RWPE2 (cell line): ENCODE measurements around the gene PSMA3.

Source experiments
- ATAC-seq: fragments of 200-7000 bp; cut with Tn5 transposase; 3 replicates; pipeline ENCODE4 v1.9.1; 2021; ENCODE audit warnings: low read depth
- DNase-seq: peaks from one replicate; pipeline ENCODE4 v3.0.0-alpha.2; 2020; ENCODE audit warnings: low spot score
- H3K27ac ChIP-seq: fragments of 450-650 bp; 2 replicates; pipeline ENCODE4 v1.5.1; 2017; ENCODE audit warnings: mild to moderate bottlenecking; ENCODE audit not compliant: poor library complexity, severe bottlenecking
- H3K27me3 ChIP-seq: fragments of 250-450 bp; sonication (Bioruptor Pico); 2 replicates; pipeline ENCODE4 v1.5.1; 2021; ENCODE audit warnings: mild to moderate bottlenecking, moderate library complexity; ENCODE audit not compliant: insufficient read depth, poor library complexity, severe bottlenecking
- H3K36me3 ChIP-seq: fragments of 250-450 bp; sonication (Bioruptor Pico); 2 replicates; pipeline ENCODE4 v1.5.1; 2020; ENCODE audit warnings: low read depth, mild to moderate bottlenecking, moderate library complexity
- H3K4me1 ChIP-seq: fragments of 250-450 bp; sonication (Bioruptor Pico); 2 replicates; pipeline ENCODE4 v1.5.1; 2021; ENCODE audit warnings: mild to moderate bottlenecking, moderate library complexity; ENCODE audit not compliant: insufficient read depth, poor library complexity, severe bottlenecking
- H3K4me3 ChIP-seq: fragments of 250-450 bp; sonication (Bioruptor Pico); 2 replicates; pipeline ENCODE4 v1.5.1; 2021; ENCODE audit warnings: mild to moderate bottlenecking, moderate library complexity; ENCODE audit not compliant: severe bottlenecking
- H3K9me3 ChIP-seq: fragments of 250-450 bp; sonication (Bioruptor Pico); 2 replicates; pipeline ENCODE4 v1.5.1; 2021; ENCODE audit warnings: mild to moderate bottlenecking, moderate library complexity; ENCODE audit not compliant: severe bottlenecking
- TF ChIP-seq, protein P1 (sequence below): fragments of 450-650 bp; IDR thresholded peaks from one replicate; pipeline ENCODE4 v1.5.1; 2017; ENCODE audit warnings: mild to moderate bottlenecking, moderate library complexity; ENCODE audit not compliant: poor library complexity, severe bottlenecking

The PSMA3 gene

GRCh38 chr14:58283730-58284129 lies 39.1 kb downstream of the PSMA3 start:
- TF ChIP-seq, protein P1, sequence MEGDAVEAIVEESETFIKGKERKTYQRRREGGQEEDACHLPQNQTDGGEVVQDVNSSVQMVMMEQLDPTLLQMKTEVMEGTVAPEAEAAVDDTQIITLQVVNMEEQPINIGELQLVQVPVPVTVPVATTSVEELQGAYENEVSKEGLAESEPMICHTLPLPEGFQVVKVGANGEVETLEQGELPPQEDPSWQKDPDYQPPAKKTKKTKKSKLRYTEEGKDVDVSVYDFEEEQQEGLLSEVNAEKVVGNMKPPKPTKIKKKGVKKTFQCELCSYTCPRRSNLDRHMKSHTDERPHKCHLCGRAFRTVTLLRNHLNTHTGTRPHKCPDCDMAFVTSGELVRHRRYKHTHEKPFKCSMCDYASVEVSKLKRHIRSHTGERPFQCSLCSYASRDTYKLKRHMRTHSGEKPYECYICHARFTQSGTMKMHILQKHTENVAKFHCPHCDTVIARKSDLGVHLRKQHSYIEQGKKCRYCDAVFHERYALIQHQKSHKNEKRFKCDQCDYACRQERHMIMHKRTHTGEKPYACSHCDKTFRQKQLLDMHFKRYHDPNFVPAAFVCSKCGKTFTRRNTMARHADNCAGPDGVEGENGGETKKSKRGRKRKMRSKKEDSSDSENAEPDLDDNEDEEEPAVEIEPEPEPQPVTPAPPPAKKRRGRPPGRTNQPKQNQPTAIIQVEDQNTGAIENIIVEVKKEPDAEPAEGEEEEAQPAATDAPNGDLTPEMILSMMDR = no peak
- no peak overlapping the region for H3K4me3 ChIP-seq
- no peak for ATAC-seq
- H3K36me3 ChIP-seq = peaks cover 87% of the 10 kb centered on the region
- H3K4me1 ChIP-seq = peaks cover 33% of the 10 kb centered on the region
- H3K9me3 ChIP-seq = no peaks in the 10 kb centered on the region
- no peaks in the 10 kb centered on the region for H3K27me3 ChIP-seq
- no peak overlapping the region for H3K27ac ChIP-seq
- DNase-seq = no peak

- DNase-seq = no peak
- no peak for ATAC-seq
- TF ChIP-seq, protein P1 = no peak
- H3K4me1 ChIP-seq = peaks cover 40% of the 10 kb centered on the region
- H3K27me3 ChIP-seq = no peaks in the 10 kb centered on the region
- H3K27ac ChIP-seq = no peak overlapping the region
- H3K4me3 ChIP-seq = no peak overlapping the region
- H3K9me3 ChIP-seq = no peaks in the 10 kb centered on the region
- peaks cover 87% of the 10 kb centered on the region for H3K36me3 ChIP-seq
Observed at GRCh38 chr14:58285132-58285531, 40.5 kb downstream of the PSMA3 start.

DNA sequence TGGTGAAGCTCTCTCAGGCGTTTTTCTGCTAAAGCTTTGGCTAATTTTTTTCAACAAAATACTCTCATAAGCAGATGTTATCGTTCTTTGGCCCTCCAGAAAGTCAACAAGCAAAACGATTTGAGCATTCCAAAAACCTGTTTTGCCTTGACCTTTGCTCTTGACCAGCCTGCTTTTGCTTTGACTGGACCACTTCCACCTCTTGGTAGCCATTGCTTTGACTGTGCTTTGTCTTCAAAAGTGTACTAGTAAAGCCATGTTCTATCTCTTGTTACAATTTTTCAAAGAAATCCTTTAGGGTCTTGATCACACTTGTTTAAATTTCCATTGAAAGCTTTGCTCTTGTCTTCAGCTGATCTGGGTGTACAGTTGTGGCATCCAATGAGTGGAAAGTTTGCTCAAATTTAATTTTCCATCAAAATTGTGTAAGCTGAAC lies 43.0 kb downstream of the PSMA3 start:
- Histone ChIP-seq H3K4me1 (peaks cover 22% of the 10 kb centered on the region), H3K9me3 (no peaks in the 10 kb centered on the region), H3K4me3 (no peak overlapping the region), H3K36me3 (peaks cover 99% of the 10 kb centered on the region), H3K27me3 (no peaks in the 10 kb centered on the region), H3K27ac (no peak overlapping the region)
- ATAC-seq = no peak
- DNase-seq = no peak
- TF ChIP-seq, protein P1 = no peak

GRCh38 chr14:58288106-58288792 lies 43.6 kb downstream of the PSMA3 start:
- Histone ChIP-seq H3K27me3 (no peaks in the 10 kb centered on the region), H3K4me1 (peaks cover 15% of the 10 kb centered on the region), H3K4me3 (no peak overlapping the region), H3K9me3 (no peaks in the 10 kb centered on the region), H3K36me3 (peaks cover 98% of the 10 kb centered on the region), H3K27ac (no peak overlapping the region)
- TF ChIP-seq, protein P1 = no peak
- ATAC-seq = no peak
- DNase-seq = no peak

GRCh38 chr14:58291646-58292045 lies 47.0 kb downstream of the PSMA3 start:
- Histone ChIP-seq H3K27me3 (no peaks in the 10 kb centered on the region), H3K4me3 (no peak overlapping the region), H3K27ac (no peak overlapping the region), H3K4me1 (peaks cover 19% of the 10 kb centered on the region), H3K9me3 (no peaks in the 10 kb centered on the region), H3K36me3 (peaks cover 93% of the 10 kb centered on the region)
- no peak for DNase-seq
- TF ChIP-seq, protein P1 = no peak
- no peak for ATAC-seq
